HepG2 (cell line): ENCODE measurements around the gene HADH. TPM values are rescaled to one million over a fixed set of nuclear protein-coding genes. Genes with fewer than 3 reads are reported as not detected.
A peak's percentile ranks its signal among the peaks of the same experiment; 100 is the strongest.

Experiments used
- ARNT ChIP-seq: fragments of 450-650 bp; IDR thresholded peaks from 2 replicates; pipeline ENCODE4 v1.6.1; 2017
- ASH2L ChIP-seq: fragments of 300-600, 200-600 bp; sonication (generic); IDR thresholded peaks from 2 replicates; pipeline ENCODE4 v1.7.0; 2017; ENCODE audit warnings: low read depth, mild to moderate bottlenecking, moderate library complexity, mixed read lengths, low read length; ENCODE audit not compliant: insufficient read length
- ATF5 ChIP-seq: sonication (generic); formaldehyde crosslinking; IDR thresholded peaks from 2 replicates; pipeline ENCODE4 v1.4.0; 2020; ENCODE audit warnings: mild to moderate bottlenecking, low read depth, missing genetic modification reagents
- DPF2 ChIP-seq: sonication (generic); formaldehyde crosslinking; IDR thresholded peaks from 2 replicates; pipeline ENCODE4 v1.4.0; 2020; ENCODE audit warnings: mild to moderate bottlenecking, low read depth, missing genetic modification reagents, borderline replicate concordance
- EP300 ChIP-seq, 3 experiments: sonication (generic) in 1 of 3; formaldehyde crosslinking in 1 of 3; IDR thresholded peaks; 2 replicates each; pipeline versions ENCODE4 v1.5.1 to v1.6.1; 2011 to 2020; ENCODE audit warnings: low read depth in 2 of 3, low read length in 2 of 3, borderline replicate concordance in 1 of 3, improper control_type of control experiment in 1 of 3, mild to moderate bottlenecking in 1 of 3, missing genetic modification reagents in 1 of 3, moderate library complexity in 1 of 3
- FOXK2 ChIP-seq: fragments of 450-650 bp; IDR thresholded peaks from 2 replicates; pipeline ENCODE4 v1.6.1; 2016
- GFI1 ChIP-seq: sonication (generic); formaldehyde crosslinking; IDR thresholded peaks from 2 replicates; pipeline ENCODE4 v1.5.0; 2020; ENCODE audit warnings: missing genetic modification reagents, mild to moderate bottlenecking, borderline replicate concordance
- GMEB1 ChIP-seq: sonication (generic); formaldehyde crosslinking; IDR thresholded peaks from 2 replicates; pipeline ENCODE4 v1.5.1; 2020; ENCODE audit warnings: missing genetic modification reagents, mild to moderate bottlenecking, borderline replicate concordance
- GTF2F1 ChIP-seq: fragments of 150-350 bp; IDR thresholded peaks from 2 replicates; pipeline ENCODE4 v1.6.1; 2014; ENCODE audit warnings: low read length
- KDM6A ChIP-seq: IDR thresholded peaks from 2 replicates; pipeline ENCODE4 v1.6.1; 2016; ENCODE audit warnings: low read depth
- MIER2 ChIP-seq: IDR thresholded peaks from 2 replicates; pipeline ENCODE4 v1.6.1; 2016; ENCODE audit warnings: missing biosample characterization, missing genetic modification reagents
- PHF8 ChIP-seq: sonication (generic); formaldehyde crosslinking; IDR thresholded peaks from 2 replicates; pipeline ENCODE4 v1.5.0; 2020; ENCODE audit warnings: missing genetic modification reagents
- POLR2AphosphoS2 ChIP-seq: IDR thresholded peaks from 2 replicates; pipeline ENCODE4 v1.6.1; 2011; ENCODE audit warnings: low read depth, low read length, improper control_type of control experiment
- PPARG ChIP-seq: conservative IDR thresholded peaks from 2 replicates; pipeline ENCODE4 v1.6.1; 2016; ENCODE audit warnings: missing biosample characterization, missing genetic modification reagents
- ZBTB39 ChIP-seq: sonication (generic); formaldehyde crosslinking; IDR thresholded peaks from 2 replicates; pipeline ENCODE4 v1.5.0; 2020; ENCODE audit warnings: missing genetic modification reagents
- ZFP36 ChIP-seq: fragments of 150-350 bp; IDR thresholded peaks from 2 replicates; pipeline ENCODE4 v1.6.1; 2018; ENCODE audit warnings: borderline replicate concordance, low read length, low read depth; ENCODE audit not compliant: partially characterized antibody
- ZFP36L2 ChIP-seq: sonication (generic); formaldehyde crosslinking; IDR thresholded peaks from 2 replicates; pipeline ENCODE4 v1.4.0; 2020; ENCODE audit warnings: missing genetic modification reagents
- ZNF383 ChIP-seq: sonication (generic); formaldehyde crosslinking; IDR thresholded peaks from 2 replicates; pipeline ENCODE4 v1.4.0; 2020; ENCODE audit warnings: missing genetic modification reagents, mild to moderate bottlenecking, borderline replicate concordance
- ZNF543 ChIP-seq: sonication (generic); formaldehyde crosslinking; IDR thresholded peaks from 2 replicates; pipeline ENCODE4 v1.4.0; 2020; ENCODE audit warnings: mild to moderate bottlenecking, missing genetic modification reagents
- ZNF547 ChIP-seq: sonication (generic); formaldehyde crosslinking; IDR thresholded peaks from 2 replicates; pipeline ENCODE4 v1.5.1; 2020; ENCODE audit warnings: mild to moderate bottlenecking, missing genetic modification reagents
- ZNF652 ChIP-seq: IDR thresholded peaks from 2 replicates; pipeline ENCODE4 v1.6.1; 2016; ENCODE audit warnings: low read depth, borderline replicate concordance
- ZNF660 ChIP-seq: sonication (generic); formaldehyde crosslinking; IDR thresholded peaks from 2 replicates; pipeline ENCODE4 v1.5.1; 2020; ENCODE audit warnings: mild to moderate bottlenecking, low read depth, missing genetic modification reagents, borderline replicate concordance
- ZNF672 ChIP-seq: sonication (generic); formaldehyde crosslinking; IDR thresholded peaks from 2 replicates; pipeline ENCODE4 v1.8.1; 2022; ENCODE audit warnings: missing genetic modification reagents
- ZNF777 ChIP-seq: sonication (generic); formaldehyde crosslinking; IDR thresholded peaks from 2 replicates; pipeline ENCODE4 v1.4.0; 2020; ENCODE audit warnings: missing genetic modification reagents
- ZNF784 ChIP-seq: sonication (generic); formaldehyde crosslinking; IDR thresholded peaks from 2 replicates; pipeline ENCODE4 v1.5.1; 2020; ENCODE audit warnings: missing genetic modification reagents, mild to moderate bottlenecking, borderline replicate concordance
- polyA plus RNA-seq, 8 experiments: library from polyadenylated mRNA; depleted of rRNA in 3 of 8; stranded (reverse) in 7 of 8; unstranded in 1 of 8; fragments of >200 nt; fragmentation: Illumina TruSeq in 4 of 8; extraction: Trizol in 4 of 8; gene quantifications; 2 replicates each; pipeline versions ENCODE4 v1.2.1 to v1.2.3, GENCODE V29; 2011 to 2016; ENCODE audit warnings: low read depth in 4 of 8, missing spikeins in 1 of 8, mixed read lengths in 1 of 8; ENCODE audit not compliant: insufficient read depth in 1 of 8
- total RNA-seq, 5 experiments: library from RNA; depleted of rRNA; stranded (reverse); fragments of >200 nt; fragmentation: Illumina TruSeq; extraction: Trizol; gene quantifications; 2 replicates each; pipeline ENCODE4 v1.2.3, GENCODE V29; 2016; ENCODE audit warnings: low read depth in 1 of 5

HADH gene
- total and polyA plus RNA-seq, 2 of the 13 experiments (the other 11 are each of a cell fraction or from before 2014, with no cell fraction given): 29.6 to 33.9 TPM

GRCh38 chr4:107989537-107990386 is at the start of gene HADH (continued):
- peak; percentile 75; the same call in 1 of the 2 replicates for TF ChIP-seq ZNF784 (CRISPR knock-in tag)
- TF ChIP-seq POLR2AphosphoS2: no peak
- no peak; the same call in 1 of the 2 replicates for TF ChIP-seq ZNF777 (CRISPR knock-in tag)
- no peak for TF ChIP-seq ZNF652 (CRISPR knock-in tag)
- TF ChIP-seq GFI1 (CRISPR knock-in tag): no peak
- no peak for TF ChIP-seq DPF2 (CRISPR knock-in tag)
- no peak for TF ChIP-seq KDM6A
- no peak for TF ChIP-seq MIER2 (CRISPR knock-in tag)
- no peak for TF ChIP-seq ZBTB39 (CRISPR knock-in tag)
- TF ChIP-seq PPARG (CRISPR knock-in tag): no peak; the same call in 1 of the 2 replicates
- no peak for TF ChIP-seq EP300 (IDR thresholded peaks at IDR 0.05; ENCODE audit: low read depth in 2 of 2, low read length in 2 of 2)
- TF ChIP-seq EP300 (CRISPR knock-in tag; IDR thresholded peaks at IDR 0.05; ENCODE audit: borderline replicate concordance): no peak
- TF ChIP-seq ZNF547 (CRISPR knock-in tag): peak; percentile 85
- TF ChIP-seq ATF5 (CRISPR knock-in tag): no peak
- no peak for TF ChIP-seq ZNF660 (CRISPR knock-in tag)
- TF ChIP-seq FOXK2: no peak
- no peak for TF ChIP-seq ZNF383 (CRISPR knock-in tag)
- TF ChIP-seq ASH2L: peak; percentile 55
- TF ChIP-seq ZNF672 (CRISPR knock-in tag): peak; percentile 89
- TF ChIP-seq GMEB1 (CRISPR knock-in tag): peak; percentile 93
- TF ChIP-seq ZNF543 (CRISPR knock-in tag): no peak
- no peak for TF ChIP-seq ZFP36
- no peak for TF ChIP-seq ZFP36L2 (CRISPR knock-in tag)
- TF ChIP-seq GTF2F1: no peak
- TF ChIP-seq ARNT: no peak
- TF ChIP-seq PHF8: peak; percentile 95
